C4-2B (cell line): Measurements from ENCODE around the gene GRK5.

Experiments used
- H3K27ac ChIP-seq: fragments of 450-650 bp; 2 replicates; pipeline ENCODE4 v1.5.1; 2017
- CTCF ChIP-seq: fragments of 450-650 bp; conservative IDR thresholded peaks from 2 replicates; pipeline ENCODE4 v1.5.1; 2017; ENCODE audit warnings: mild to moderate bottlenecking
- ZFX ChIP-seq: fragments of 450-650 bp; IDR thresholded peaks from 2 replicates; pipeline ENCODE4 v1.6.1; 2017

Gene GRK5

GRCh38 chr10:119406601-119407253 lies 199.4 kb downstream of the GRK5 start:
- TF ChIP-seq CTCF (no peak), ZFX (no peak)

GRCh38 chr10:119407254-119407777 lies 199.9 kb downstream of the GRK5 start:
- H3K27ac ChIP-seq, result no peak overlapping the region

More at GRCh38 chr10:119406601-119407253, 199.4 kb downstream of the GRK5 start:
- no peak overlapping the region for H3K27ac ChIP-seq

GRCh38 chr10:119408072-119408471 lies 200.7 kb downstream of the GRK5 start:
- H3K27ac ChIP-seq, result no peak overlapping the region
- no peak for TF ChIP-seq ZFX

More at GRCh38 chr10:119407254-119407777, 199.9 kb downstream of the GRK5 start:
- TF ChIP-seq CTCF (no peak), ZFX (no peak)

- H3K27ac ChIP-seq, result no peak overlapping the region
- TF ChIP-seq ZFX, result no peak
- TF ChIP-seq CTCF, result no peak
Observed at GRCh38 chr10:119408969-119409371, 201.6 kb downstream of the GRK5 start.

- H3K27ac ChIP-seq, result no peak overlapping the region
- TF ChIP-seq CTCF, result no peak
- no peak for TF ChIP-seq ZFX
Observed at GRCh38 chr10:119409385-119409784, 202.0 kb downstream of the GRK5 start.

- TF ChIP-seq CTCF (no peak), ZFX (no peak)
- no peak overlapping the region for H3K27ac ChIP-seq
Observed at GRCh38 chr10:119409906-119410305, 202.5 kb downstream of the GRK5 start.

GRCh38 chr10:119410361-119411116 lies 203.2 kb downstream of the GRK5 start:
- no peak overlapping the region for H3K27ac ChIP-seq
- TF ChIP-seq CTCF, result no peak
- TF ChIP-seq ZFX, result no peak
